Suppressor macrophage (primary cell): ENCODE measurements around the gene GAS2L1.
A peak's percentile ranks its signal among the peaks of the same experiment; 100 is the strongest.

Source experiments
- DNase-seq, 4 experiments: peaks; one replicate each; pipeline ENCODE4 v3.0.0-alpha.2; 2020 to 2022

GAS2L1 gene

GRCh38 chr22:29310065-29310862 lies 3.8 kb downstream of the GAS2L1 start:
- DNase-seq = peak in 1 of 4 experiments; percentile 22

GRCh38 chr22:29310863-29311339 lies 4.5 kb downstream of the GAS2L1 start:
- peak; percentile 98 to 99 (median 99) for DNase-seq

GRCh38 chr22:29311464-29312217 lies 5.2 kb downstream of the GAS2L1 start:
- DNase-seq = no peak

- DNase-seq = no peak
These were observed 6.0 kb downstream of the GAS2L1 start for GRCh38 chr22:29312218-29313125.

- DNase-seq = peak; percentile 58 to 77 (median 62)
These were observed 6.7 kb downstream of the GAS2L1 start for GRCh38 chr22:29313126-29313575.

GRCh38 chr22:29313576-29314466 lies 7.4 kb downstream of the GAS2L1 start:
- no peak for DNase-seq

- peak in 3 of 4 experiments; percentile 35 to 57 (median 42) for DNase-seq
These were observed 8.3 kb downstream of the GAS2L1 start for GRCh38 chr22:29314537-29315285.

GRCh38 chr22:29315286-29316140 lies 9.1 kb downstream of the GAS2L1 start, which contains the start of gene RASL10A:
RASL10A (minus strand) TSS chr22:29315697; CDS start chr22:29315246, 451 bp downstream.
- peak in 2 of 4 experiments; percentile 22 to 44 for DNase-seq

GRCh38 chr22:29316141-29316828 lies 9.8 kb downstream of the GAS2L1 start:
- DNase-seq = no peak

- DNase-seq = no peak
These were observed 11.5 kb downstream of the GAS2L1 start for GRCh38 chr22:29317827-29318454.

GRCh38 chr22:29319072-29319471 lies 12.6 kb downstream of the GAS2L1 start:
- no peak for DNase-seq

- DNase-seq = no peak
These were observed 14.1 kb downstream of the GAS2L1 start for GRCh38 chr22:29320546-29320945.

GRCh38 chr22:29323641-29324040 lies 17.2 kb downstream of the GAS2L1 start:
- no peak for DNase-seq

GRCh38 chr22:29325356-29325755 lies 18.9 kb downstream of the GAS2L1 start:
- DNase-seq = no peak

- no peak for DNase-seq
These were observed 19.4 kb downstream of the GAS2L1 start for GRCh38 chr22:29325785-29326315.

GRCh38 chr22:29326481-29326880 lies 20.0 kb downstream of the GAS2L1 start:
- no peak for DNase-seq

- no peak for DNase-seq
These were observed 20.8 kb downstream of the GAS2L1 start for GRCh38 chr22:29327089-29327764.
